Activated CD4-positive, CD25-positive, alpha-beta regulatory T cell treated with anti-CD3 and anti-CD28 coated beads, Interleukin-2, amount 50 U/mL, for 24 hours (primary cell): ENCODE data around the gene MYADML2.

Experiments used
- ATAC-seq, 2 donors: fragments of 150-1000 bp; cut with Tn5 transposase; one replicate each; pipeline ENCODE4 v1.10.0; 2021; ENCODE audit warnings: mild to moderate bottlenecking in 1 of 2, moderate library complexity in 1 of 2

Gene MYADML2

DNA sequence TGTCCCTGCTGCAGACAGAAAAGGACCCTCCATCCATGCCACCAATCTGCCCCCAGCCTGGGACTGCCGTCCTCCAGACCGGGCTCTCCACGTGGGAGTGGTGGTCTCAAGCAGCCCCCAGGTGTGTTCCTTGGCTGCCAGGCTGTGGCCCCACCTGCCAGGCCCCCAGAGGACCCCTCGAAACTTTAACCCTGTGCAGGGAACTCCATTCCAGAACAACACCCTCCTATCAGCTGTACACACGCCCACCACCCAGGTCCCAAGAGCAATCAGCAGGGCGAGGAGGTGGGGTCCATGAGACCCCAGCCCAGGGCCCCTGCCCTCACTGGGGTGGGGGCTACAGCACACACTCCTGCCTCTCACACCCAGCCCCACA lies 11.3 kb downstream of the MYADML2 start:
- no peak for ATAC-seq

- no peak for ATAC-seq
Measured at GRCh38 chr17:81934850-81935708, 12.0 kb downstream of the MYADML2 start.

GRCh38 chr17:81934098-81934757 lies 12.8 kb downstream of the MYADML2 start:
- ATAC-seq, result no peak

DNA sequence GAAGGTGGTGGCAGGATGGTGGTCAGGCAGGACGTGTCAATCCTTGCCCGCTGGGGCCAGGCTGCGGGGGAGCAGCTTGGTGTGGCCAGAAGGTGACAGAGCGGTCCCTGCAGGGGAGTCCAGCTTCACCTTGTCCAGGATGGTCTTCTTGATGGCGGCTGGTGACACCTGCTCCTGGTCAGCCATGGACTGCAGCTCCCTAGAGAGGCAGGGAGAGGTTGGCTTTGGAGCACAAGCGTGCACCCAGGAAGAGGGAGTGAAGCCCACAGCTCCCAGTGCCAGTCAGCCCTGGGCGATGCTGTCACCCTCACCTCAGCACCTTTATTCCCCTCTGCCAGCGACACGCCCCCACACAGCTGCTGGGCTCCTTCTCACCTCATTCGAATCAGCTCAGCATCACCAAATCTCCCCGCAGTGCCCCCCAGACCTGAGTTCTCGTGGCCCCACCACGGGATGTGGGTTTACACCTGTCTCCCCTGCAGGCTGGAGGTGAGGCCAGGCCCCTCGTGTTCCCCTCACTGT lies 13.8 kb downstream of the MYADML2 start:
- ATAC-seq, result no peak

GRCh38 chr17:81932333-81932983 lies 14.6 kb downstream of the MYADML2 start:
- ATAC-seq, result no peak

- no peak for ATAC-seq
Measured at GRCh38 chr17:81931557-81932332, 15.3 kb downstream of the MYADML2 start.

- no peak for ATAC-seq
Measured at GRCh38 chr17:81931189-81931556, 15.9 kb downstream of the MYADML2 start.

DNA sequence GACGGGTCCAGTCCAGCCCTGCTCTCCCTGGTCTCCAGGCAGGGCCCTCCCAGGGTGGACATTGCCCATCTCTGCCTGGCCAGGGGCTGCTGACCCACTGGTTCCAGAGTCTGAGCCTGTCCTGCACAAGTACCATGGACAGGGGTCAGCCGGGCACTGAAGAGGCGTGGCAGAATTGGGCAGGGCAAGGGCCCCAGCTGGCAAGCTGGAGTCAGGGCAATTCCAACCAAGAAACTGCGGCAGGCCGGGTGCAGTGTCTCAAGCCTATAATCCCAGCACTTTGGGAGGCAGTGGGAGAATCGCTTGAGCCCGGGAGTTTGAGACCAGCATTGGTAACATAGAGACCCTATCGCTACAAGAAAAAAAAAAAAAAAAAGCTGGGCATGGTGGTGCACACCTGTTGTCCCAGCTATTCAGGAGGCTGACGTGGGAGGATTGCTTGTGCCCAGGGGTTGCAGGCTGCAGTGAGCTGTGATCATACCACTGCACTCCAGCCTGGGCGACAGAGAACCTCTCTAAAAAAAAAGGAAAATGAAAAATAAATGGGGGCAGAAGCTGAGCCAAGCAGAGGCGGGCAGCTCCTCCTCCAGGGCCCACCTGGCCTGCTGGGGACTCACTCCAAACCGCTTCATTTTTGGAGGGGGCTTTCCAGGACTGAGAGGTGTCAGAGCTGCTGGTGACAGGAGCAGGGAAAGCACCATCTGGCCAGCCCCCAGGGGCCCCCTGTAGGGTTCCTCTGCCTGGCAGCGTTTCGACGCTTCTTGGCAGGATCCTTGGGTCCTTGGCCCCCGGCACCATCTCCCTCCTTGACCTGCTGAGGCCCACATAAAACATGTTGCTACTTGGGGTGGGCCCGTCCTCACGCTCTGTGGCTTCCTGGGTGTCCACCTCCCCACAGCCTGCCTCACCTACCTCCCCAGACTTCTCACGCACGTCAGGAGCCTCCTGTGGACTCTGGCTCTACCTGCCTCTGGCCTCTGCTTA lies 16.6 kb downstream of the MYADML2 start:
- no peak for ATAC-seq

DNA sequence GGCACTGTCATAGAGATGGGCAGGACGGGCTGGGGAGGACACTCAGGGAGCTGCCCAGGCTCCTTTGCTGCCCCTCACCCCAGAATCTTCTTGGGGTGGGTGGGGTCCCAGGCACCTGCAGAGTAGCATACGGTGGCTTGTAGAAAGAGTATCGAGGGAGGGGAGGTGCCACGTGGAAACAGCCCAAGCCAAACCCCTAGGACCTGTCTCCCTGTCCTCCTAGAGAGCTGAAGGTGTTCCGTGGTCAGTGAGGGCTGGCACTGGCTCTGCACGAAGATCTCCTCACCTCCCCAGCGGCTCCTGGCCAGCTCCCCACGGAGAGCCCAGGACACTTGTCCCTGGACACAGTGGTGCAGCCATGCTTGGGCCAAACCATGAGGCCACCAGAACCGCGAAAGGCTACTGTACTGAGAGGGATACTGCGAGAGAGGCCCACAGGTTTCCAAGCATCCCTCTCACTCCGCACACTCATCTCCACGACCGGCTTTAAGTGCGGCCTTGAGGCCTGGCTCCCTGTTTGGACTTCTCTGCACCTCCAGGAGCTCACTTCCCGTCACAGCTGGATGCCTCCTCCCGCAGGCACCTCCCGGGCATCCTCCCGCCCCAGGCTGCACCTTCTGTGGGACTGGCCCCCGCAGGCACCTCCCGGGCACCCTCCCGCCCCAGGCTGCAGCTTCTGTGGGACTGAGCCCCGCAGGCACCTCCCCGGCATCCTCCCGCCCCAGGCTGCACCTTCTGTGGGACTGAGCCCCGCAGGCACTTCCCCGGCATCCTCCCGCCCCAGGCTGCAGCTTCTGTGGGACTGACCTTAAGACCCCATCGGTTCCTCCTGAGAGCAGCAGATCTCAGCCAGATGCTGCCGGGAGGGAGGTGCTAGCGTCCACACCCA lies 17.5 kb downstream of the MYADML2 start:
- no peak for ATAC-seq

GRCh38 chr17:81928544-81929252 lies 18.3 kb downstream of the MYADML2 start:
- no peak for ATAC-seq

DNA sequence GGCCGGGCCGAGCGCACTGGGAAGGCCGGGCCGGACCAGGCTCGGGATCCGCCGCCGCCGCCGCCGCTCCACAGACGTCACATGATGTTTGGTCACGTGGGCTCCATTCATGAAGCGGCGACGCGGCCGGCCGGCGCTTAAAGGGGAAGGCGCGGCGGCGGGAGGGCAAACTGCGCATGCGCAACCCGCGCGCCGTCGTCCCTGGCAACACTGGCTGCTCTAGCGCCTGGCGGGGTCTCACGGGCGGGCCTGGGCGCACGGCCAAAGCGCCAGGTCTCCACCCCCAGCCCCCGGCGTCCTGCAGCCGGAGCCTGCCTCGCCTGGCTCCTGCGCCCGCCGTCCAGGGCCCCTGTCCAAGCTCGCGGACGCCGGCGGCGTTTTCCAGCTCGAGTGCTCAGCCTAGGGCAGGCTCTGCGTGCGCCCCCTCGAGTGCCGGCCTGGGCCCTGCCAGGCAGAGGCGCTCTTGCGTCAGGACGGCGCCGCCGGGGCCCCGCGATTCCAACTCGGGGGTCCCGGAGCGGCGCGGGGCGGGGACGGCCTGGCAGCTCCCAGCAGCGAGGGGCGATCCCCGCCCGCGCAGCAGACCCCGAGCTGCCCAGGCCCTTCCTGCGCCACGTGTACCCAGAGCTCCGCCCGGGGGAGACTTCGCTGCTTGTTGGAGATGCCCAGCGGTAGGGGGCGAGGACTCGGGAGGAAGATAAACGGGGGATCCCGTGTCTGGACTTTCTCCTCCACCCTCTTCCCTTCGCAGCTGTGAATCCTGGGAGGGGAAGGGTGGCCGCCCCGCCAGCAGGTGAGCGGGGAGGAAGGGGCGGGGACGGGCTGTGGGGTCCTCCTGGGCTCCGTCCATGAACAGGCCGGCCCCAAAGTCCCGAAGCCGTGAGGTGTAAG lies 19.1 kb downstream of the MYADML2 start, which contains the start of gene MAFG:
Gene MAFG, minus strand, starts transcription at position 83 of the 891 bp plus-strand sequence. CDS start 4,550 bp downstream, outside the sequence.
- peak; percentile 69 to 70 for ATAC-seq

GRCh38 chr17:81927152-81927652 lies 19.8 kb downstream of the MYADML2 start:
- ATAC-seq, result peak; percentile 20 to 29

- peak; percentile 45 to 48 for ATAC-seq
Measured at GRCh38 chr17:81926451-81927151, 20.4 kb downstream of the MYADML2 start.

- no peak for ATAC-seq
Measured at GRCh38 chr17:81925860-81926450, 21.1 kb downstream of the MYADML2 start.

DNA sequence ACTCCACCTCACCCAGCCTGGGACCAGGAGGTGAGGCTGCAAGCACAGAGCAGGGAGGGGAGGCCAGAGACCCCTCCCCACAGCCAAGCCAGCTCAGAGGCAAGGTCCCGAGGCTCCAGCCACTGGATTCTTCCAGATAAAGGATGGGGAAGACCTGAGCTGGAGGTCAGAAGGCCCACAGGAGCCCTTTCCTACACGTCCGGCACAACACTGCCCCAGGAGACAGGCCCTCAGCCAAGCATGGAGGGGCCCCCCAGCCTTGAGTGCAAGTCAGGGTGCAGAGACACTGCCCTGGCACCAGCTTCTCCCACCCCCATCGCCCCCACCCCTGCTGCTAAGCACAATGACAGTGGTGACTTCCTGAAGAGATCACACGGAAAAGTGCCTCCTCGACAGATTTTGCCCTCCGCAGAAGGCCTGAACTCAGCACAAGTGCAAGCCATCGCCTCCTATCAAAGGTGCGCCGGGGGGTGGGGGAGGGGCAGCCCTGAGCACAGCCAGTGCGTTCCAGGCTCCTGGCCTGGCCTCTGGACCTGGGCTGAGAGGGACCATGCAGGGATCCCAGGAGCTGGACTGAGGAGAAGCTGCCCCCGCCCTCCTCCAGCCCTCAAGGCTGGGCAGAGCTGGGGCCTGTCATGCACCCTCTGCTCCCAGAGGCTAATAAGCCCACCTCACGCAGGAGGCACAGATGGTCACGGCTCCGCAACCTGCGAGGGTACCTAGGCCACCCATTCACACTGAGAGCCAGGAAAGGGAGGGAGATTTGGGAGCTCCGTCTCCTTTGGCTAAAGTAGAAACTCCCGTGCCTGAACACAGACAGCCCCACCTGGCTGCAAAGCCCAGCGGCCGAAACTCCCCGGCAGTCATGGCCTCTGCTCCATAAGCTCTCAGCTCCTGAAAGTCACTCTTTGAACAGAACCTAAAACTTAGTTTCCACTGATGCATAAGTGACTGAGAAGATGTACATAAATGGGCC lies 22.2 kb downstream of the MYADML2 start:
- no peak for ATAC-seq
